NCI-H2196 treated with DMSO at 0.1 percent for 48 hours (cell line): ENCODE results near the gene IL21.
"Not testable (repeated sequence)": the region's sequence is repeated elsewhere in the genome, so short reads cannot be mapped to it uniquely, and the experiment has no call there.

ENCODE experiments used
- DNase-seq: peaks from one replicate; lab custom pipeline; 2025; ENCODE audit not compliant: unreplicated experiment; lab: John Stamatoyannopoulos, UW

IL21 gene

GRCh38 chr4:122621016-122621507, at the start of gene IL21:
TSS of gene IL21 (minus strand) at chr4:122621066. CDS start at chr4:122621011, 55 bp downstream.
- no peak for DNase-seq

- DNase-seq, result no peak
Observed at GRCh38 chr4:122669911-122670738, 49.3 kb upstream of the IL21 start.

- no peak for DNase-seq
Observed at GRCh38 chr4:122668241-122668640, 47.4 kb upstream of the IL21 start.

- no peak for DNase-seq
Observed at GRCh38 chr4:122666527-122667245, 45.8 kb upstream of the IL21 start.

- DNase-seq, result no peak
Observed at GRCh38 chr4:122665161-122665929, 44.5 kb upstream of the IL21 start.

GRCh38 chr4:122663814-122664610, 43.1 kb upstream of the IL21 start:
- no peak for DNase-seq

GRCh38 chr4:122663291-122663690, 42.4 kb upstream of the IL21 start:
- DNase-seq, result no peak

GRCh38 chr4:122662701-122663100, 41.8 kb upstream of the IL21 start:
- DNase-seq, result no peak

GRCh38 chr4:122661176-122662160, 40.6 kb upstream of the IL21 start:
- no peak for DNase-seq

- no peak for DNase-seq
Observed at GRCh38 chr4:122658818-122659295, 38.0 kb upstream of the IL21 start.

GRCh38 chr4:122658377-122658776, 37.5 kb upstream of the IL21 start:
- DNase-seq, result no peak

- DNase-seq, result no peak
Observed at GRCh38 chr4:122657553-122657952, 36.7 kb upstream of the IL21 start.

GRCh38 chr4:122656583-122656982, 35.7 kb upstream of the IL21 start:
- DNase-seq, result not testable (repeated sequence)

GRCh38 chr4:122652379-122652778, 31.5 kb upstream of the IL21 start:
- no peak for DNase-seq

- DNase-seq, result no peak
Observed at GRCh38 chr4:122650148-122650547, 29.3 kb upstream of the IL21 start.

GRCh38 chr4:122647656-122648055, 26.8 kb upstream of the IL21 start:
- DNase-seq, result no peak

GRCh38 chr4:122643257-122643656, 22.4 kb upstream of the IL21 start:
- DNase-seq, result no peak

GRCh38 chr4:122639181-122639580, 18.3 kb upstream of the IL21 start:
- no peak for DNase-seq

- no peak for DNase-seq
Observed at GRCh38 chr4:122636697-122637096, 15.8 kb upstream of the IL21 start.
